Keratinocyte (primary cell): Measurements from ENCODE around the gene RHBDD3. TPM values are rescaled to one million over a fixed set of nuclear protein-coding genes. Genes with fewer than 3 reads are reported as not detected.

ENCODE experiments used
- DNase-seq: peaks from one replicate; pipeline ENCODE4 v3.0.0-alpha.2; 2011; ENCODE audit warnings: low read depth, missing footprints, low spot score
- FAIRE-seq: peaks from 2 replicates; lab custom pipeline; 2011; peaks lifted over from hg19 to GRCh38; lab: Jason Lieb, UNC
- H2AFZ ChIP-seq: 2 replicates; pipeline ENCODE4 v1.6.0; 2012; ENCODE audit warnings: low read length, control low read depth, inconsistent platforms; ENCODE audit not compliant: control insufficient read depth
- H3K27ac ChIP-seq: 2 replicates; pipeline ENCODE4 v1.5.1; 2011; ENCODE audit warnings: low read length; ENCODE audit not compliant: control insufficient read depth, insufficient read depth
- H3K27me3 ChIP-seq: 3 replicates; pipeline ENCODE4 v1.6.0; 2011; ENCODE audit warnings: low read length; ENCODE audit not compliant: control insufficient read depth, insufficient read depth; ENCODE audit errors: extremely low read depth
- H3K36me3 ChIP-seq, 2 experiments: 2 replicates in 1 of 2; 3 replicates in 1 of 2; pipeline ENCODE4 v1.5.1; 2011; ENCODE audit warnings: low read length in 2 of 2, mild to moderate bottlenecking in 1 of 2; ENCODE audit not compliant: control insufficient read depth in 2 of 2, insufficient read depth in 2 of 2; ENCODE audit errors: extremely low read depth in 1 of 2
- H3K4me1 ChIP-seq: 3 replicates; pipeline ENCODE4 v1.5.1; 2011; ENCODE audit warnings: low read length; ENCODE audit not compliant: control insufficient read depth, insufficient read depth; ENCODE audit errors: extremely low read depth
- H3K4me2 ChIP-seq: 3 replicates; pipeline ENCODE4 v1.6.0; 2011; ENCODE audit warnings: low read depth, low read length; ENCODE audit not compliant: control insufficient read depth, insufficient read depth; ENCODE audit errors: extremely low read depth
- H3K4me3 ChIP-seq, 3 experiments: fragments of 200-600 bp in 1 of 3; sonication (generic) in 1 of 3; 2 replicates in 2 of 3; 3 replicates in 1 of 3; pipeline ENCODE4 v1.5.1; 2011 to 2016; ENCODE audit warnings: low read length in 3 of 3, mild to moderate bottlenecking in 3 of 3, control low read depth in 2 of 3, inconsistent platforms in 1 of 3, low read depth in 1 of 3, mixed read lengths in 1 of 3, mixed run types in 1 of 3, moderate library complexity in 1 of 3; ENCODE audit not compliant: control insufficient read depth in 2 of 3, insufficient read depth in 2 of 3; ENCODE audit errors: extremely low read depth in 1 of 3
- H3K79me2 ChIP-seq: 2 replicates; pipeline ENCODE4 v1.6.0; 2012; ENCODE audit warnings: low read length; ENCODE audit not compliant: control insufficient read depth, insufficient read depth
- H3K9ac ChIP-seq: 3 replicates; pipeline ENCODE4 v1.6.0; 2011; ENCODE audit warnings: low read length; ENCODE audit not compliant: control insufficient read depth, insufficient read depth; ENCODE audit errors: extremely low read depth
- H3K9me1 ChIP-seq: 3 replicates; pipeline ENCODE4 v1.6.0; 2011; ENCODE audit warnings: low read length; ENCODE audit not compliant: control insufficient read depth, insufficient read depth; ENCODE audit errors: extremely low read depth
- H3K9me3 ChIP-seq: 2 replicates; pipeline ENCODE4 v1.5.1; 2012; ENCODE audit warnings: low read depth, low read length; ENCODE audit not compliant: control insufficient read depth
- H4K20me1 ChIP-seq: 3 replicates; pipeline ENCODE4 v1.6.0; 2011; ENCODE audit warnings: low read length; ENCODE audit not compliant: control insufficient read depth, insufficient read depth; ENCODE audit errors: extremely low read depth
- EZH2 ChIP-seq: IDR thresholded peaks from one replicate; pipeline ENCODE4 v1.6.1; 2012; ENCODE audit warnings: inconsistent platforms, mild to moderate bottlenecking, low read length, moderate library complexity
- dilution Hi-C: fragments of 300-500 bp; cut with MboI; formaldehyde crosslinking; loops from one replicate; pipeline ENCODE4 v1.7.0; 2020; ENCODE audit warnings: low sequenced_read_pairs; ENCODE audit not compliant: extremely low pct_ligation_motif_present
- polyA plus RNA-seq, 5 experiments: library from polyadenylated mRNA; depleted of rRNA in 3 of 5; stranded (reverse) in 3 of 5; stranded (forward) in 1 of 5; unstranded in 1 of 5; fragments of >200 nt; gene quantifications; 1 replicate in 1 of 5; 2 replicates in 3 of 5; 3 replicates in 1 of 5; pipeline versions ENCODE4 v1.2.1 to v1.2.3, GENCODE V29; 2011 to 2012; ENCODE audit warnings: missing spikeins in 2 of 5, low read depth in 1 of 5, low replicate concordance in 1 of 5
- TF ChIP-seq, protein P1 (sequence below), 3 experiments: IDR thresholded peaks in 1 of 3; conservative IDR thresholded peaks in 1 of 3; optimal IDR thresholded peaks in 1 of 3; 2 replicates in 2 of 3; 3 replicates in 1 of 3; pipeline versions ENCODE3 to v1.5.1; 2011; ENCODE audit warnings: low read length in 3 of 3, mild to moderate bottlenecking in 3 of 3, moderate library complexity in 2 of 3, control low read depth in 1 of 3, inconsistent platforms in 1 of 3; ENCODE audit not compliant: insufficient read depth in 2 of 3; ENCODE audit errors: extremely low read depth in 1 of 3

The RHBDD3 gene
- polyA plus RNA-seq, 1 donor (not counting 4 experiments of a cell fraction or from before 2014, with no cell fraction given): 10.3 TPM

DNA sequence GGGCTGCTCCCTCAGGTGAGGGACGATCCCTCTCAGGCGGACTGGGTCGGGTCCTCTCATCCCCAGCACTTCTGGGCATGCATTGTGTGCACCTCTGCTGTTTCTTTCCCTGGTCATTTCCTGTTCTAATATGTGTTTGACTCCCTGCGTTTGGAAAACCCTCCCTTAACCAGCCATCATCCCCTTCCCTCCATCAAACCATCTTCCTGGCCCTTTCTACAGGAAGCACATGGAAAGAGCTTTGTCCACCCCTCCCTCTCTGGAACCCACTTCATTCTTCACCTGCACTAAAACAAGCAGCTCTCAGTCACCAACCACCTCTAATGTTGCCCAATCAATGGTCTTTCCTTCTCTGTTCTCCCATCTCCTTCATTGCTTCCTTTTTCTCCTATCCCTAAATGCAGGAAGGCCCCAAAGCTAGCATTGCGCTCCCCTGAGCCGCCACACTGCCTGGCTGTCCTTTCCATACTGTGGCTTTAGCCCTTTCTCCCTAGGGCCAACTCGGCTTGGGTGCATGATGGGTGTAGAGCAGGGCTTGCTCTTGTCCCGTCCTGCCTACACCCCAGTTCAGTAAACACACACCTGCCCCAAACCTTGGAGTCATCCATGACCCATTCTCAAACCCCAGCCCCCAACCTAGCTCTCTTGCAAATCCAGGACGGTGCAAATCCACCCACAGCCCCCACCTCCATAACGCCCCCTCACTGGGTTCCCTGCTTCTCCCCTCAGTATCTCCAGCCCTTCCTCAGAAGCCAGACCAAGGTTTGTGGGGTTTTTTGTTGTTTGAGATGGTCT lies 33.2 kb upstream of the RHBDD3 start:
- Histone ChIP-seq H3K27ac (no peak overlapping the region), H3K4me1 (peaks cover 2% of the 10 kb centered on the region), H3K36me3 (peaks cover 31 to 41% of the 10 kb centered on the region in 2 experiments), H3K27me3 (no peaks in the 10 kb centered on the region), H3K79me2 (no peaks in the 10 kb centered on the region), H3K9ac (no peak overlapping the region), H3K9me3 (no peaks in the 10 kb centered on the region), H4K20me1 (peaks cover 17% of the 10 kb centered on the region), H3K9me1 (peaks cover 2% of the 10 kb centered on the region), H3K4me2 (no peak overlapping the region), H2AFZ (no peak overlapping the region), H3K4me3 (no peak overlapping the region)
- TF ChIP-seq, protein P1, sequence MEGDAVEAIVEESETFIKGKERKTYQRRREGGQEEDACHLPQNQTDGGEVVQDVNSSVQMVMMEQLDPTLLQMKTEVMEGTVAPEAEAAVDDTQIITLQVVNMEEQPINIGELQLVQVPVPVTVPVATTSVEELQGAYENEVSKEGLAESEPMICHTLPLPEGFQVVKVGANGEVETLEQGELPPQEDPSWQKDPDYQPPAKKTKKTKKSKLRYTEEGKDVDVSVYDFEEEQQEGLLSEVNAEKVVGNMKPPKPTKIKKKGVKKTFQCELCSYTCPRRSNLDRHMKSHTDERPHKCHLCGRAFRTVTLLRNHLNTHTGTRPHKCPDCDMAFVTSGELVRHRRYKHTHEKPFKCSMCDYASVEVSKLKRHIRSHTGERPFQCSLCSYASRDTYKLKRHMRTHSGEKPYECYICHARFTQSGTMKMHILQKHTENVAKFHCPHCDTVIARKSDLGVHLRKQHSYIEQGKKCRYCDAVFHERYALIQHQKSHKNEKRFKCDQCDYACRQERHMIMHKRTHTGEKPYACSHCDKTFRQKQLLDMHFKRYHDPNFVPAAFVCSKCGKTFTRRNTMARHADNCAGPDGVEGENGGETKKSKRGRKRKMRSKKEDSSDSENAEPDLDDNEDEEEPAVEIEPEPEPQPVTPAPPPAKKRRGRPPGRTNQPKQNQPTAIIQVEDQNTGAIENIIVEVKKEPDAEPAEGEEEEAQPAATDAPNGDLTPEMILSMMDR (optimal IDR thresholded peaks at IDR 0.05 in 1 of 3, IDR thresholded peaks at IDR 0.05 in 1 of 3, conservative IDR thresholded peaks at IDR 0.05 in 1 of 3; ENCODE audit: extremely low read depth in 1 of 3, insufficient read depth in 2 of 3, low read length in 3 of 3): no peak
- TF ChIP-seq EZH2: no peak
- dilution Hi-C loops: no loop called here
- DNase-seq (no peak), FAIRE-seq (peak; percentile 20)

- Histone ChIP-seq H3K9me1 (peaks cover 2% of the 10 kb centered on the region), H2AFZ (no peak overlapping the region), H3K79me2 (no peaks in the 10 kb centered on the region), H3K4me2 (no peak overlapping the region), H3K4me1 (no peaks in the 10 kb centered on the region), H3K9ac (no peak overlapping the region), H3K27me3 (no peaks in the 10 kb centered on the region), H3K4me3 (no peak overlapping the region), H3K36me3 (peaks cover 36 to 47% of the 10 kb centered on the region in 2 experiments), H3K27ac (no peak overlapping the region), H3K9me3 (no peaks in the 10 kb centered on the region), H4K20me1 (peaks cover 17% of the 10 kb centered on the region)
- FAIRE-seq (peak; percentile 41), DNase-seq (no peak)
- dilution Hi-C loops: no loop called here
- TF ChIP-seq, protein P1 (optimal IDR thresholded peaks at IDR 0.05 in 1 of 3, IDR thresholded peaks at IDR 0.05 in 1 of 3, conservative IDR thresholded peaks at IDR 0.05 in 1 of 3; ENCODE audit: extremely low read depth in 1 of 3, insufficient read depth in 2 of 3, low read length in 3 of 3): no peak
Observed at GRCh38 chr22:29300467-29300806, 32.7 kb upstream of the RHBDD3 start.
